ENCODE results near the gene LDLRAD4.
"Not testable (repeated sequence)": the region's sequence is repeated elsewhere in the genome, so short reads cannot be mapped to it uniquely, and the experiment has no call there.

The LDLRAD4 gene

GRCh38 chr18:13313006-13313686 lies 94.6 kb downstream of the LDLRAD4 start:
- DNase-seq: no peak

- no peak for DNase-seq
Measured at GRCh38 chr18:13315000-13315399, 96.4 kb downstream of the LDLRAD4 start.

- DNase-seq: no peak
Measured at GRCh38 chr18:13316063-13316462, 97.5 kb downstream of the LDLRAD4 start.

GRCh38 chr18:13317801-13318200 lies 99.2 kb downstream of the LDLRAD4 start:
- no peak for DNase-seq

GRCh38 chr18:13318731-13319501 lies 100.4 kb downstream of the LDLRAD4 start:
- no peak for DNase-seq

GRCh38 chr18:13319629-13320028 lies 101.1 kb downstream of the LDLRAD4 start:
- no peak for DNase-seq

- DNase-seq: no peak
Measured at GRCh38 chr18:13320096-13320495, 101.5 kb downstream of the LDLRAD4 start.

- no peak for DNase-seq
Measured at GRCh38 chr18:13320891-13321425, 102.4 kb downstream of the LDLRAD4 start.

GRCh38 chr18:13321923-13322322 lies 103.4 kb downstream of the LDLRAD4 start:
- no peak for DNase-seq

DNA sequence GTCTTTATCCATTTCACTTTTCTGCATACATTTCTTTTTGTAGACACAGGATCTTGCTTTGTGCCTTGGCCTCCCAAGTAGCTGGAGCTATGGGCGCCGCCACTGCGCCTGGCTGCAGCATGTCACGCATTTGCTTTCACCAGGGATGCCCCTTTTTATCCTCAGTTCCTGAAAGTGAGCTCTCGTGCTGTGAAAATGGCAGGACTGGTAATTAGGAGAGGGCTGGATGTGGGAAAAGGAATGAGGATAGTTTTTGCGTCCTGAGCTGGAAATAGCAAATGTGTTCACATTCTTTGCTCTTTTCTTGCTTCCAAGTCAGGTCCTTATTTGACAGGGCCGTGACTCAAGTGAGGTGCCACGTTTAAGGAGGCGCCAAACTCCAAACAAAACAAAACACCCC lies 104.6 kb downstream of the LDLRAD4 start:
- DNase-seq: no peak

GRCh38 chr18:13324880-13325279 lies 106.3 kb downstream of the LDLRAD4 start:
- no peak for DNase-seq

GRCh38 chr18:13328213-13328612 lies 109.7 kb downstream of the LDLRAD4 start:
- DNase-seq: no peak

GRCh38 chr18:13330996-13331395 lies 112.4 kb downstream of the LDLRAD4 start:
- no peak for DNase-seq

DNA sequence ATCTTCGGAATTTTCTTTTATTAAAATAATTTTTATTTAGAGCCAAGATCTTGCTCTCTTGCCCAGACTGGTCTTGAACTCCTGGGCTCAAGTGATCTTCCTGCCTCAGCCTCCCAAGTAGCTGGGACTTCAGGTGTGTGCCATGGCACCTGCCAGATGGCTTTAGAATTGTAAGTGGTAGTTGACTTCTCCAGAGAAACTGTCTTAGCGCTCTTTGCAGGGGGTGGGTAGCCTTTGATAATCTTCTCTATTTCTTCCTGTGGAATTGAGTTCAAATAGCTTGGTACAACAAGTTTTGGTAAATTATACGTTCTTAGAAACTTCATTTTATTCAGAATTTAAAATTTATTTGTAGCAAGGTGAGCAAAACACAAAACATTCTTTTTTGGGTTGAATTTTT lies 113.3 kb downstream of the LDLRAD4 start:
- no peak for DNase-seq

DNA sequence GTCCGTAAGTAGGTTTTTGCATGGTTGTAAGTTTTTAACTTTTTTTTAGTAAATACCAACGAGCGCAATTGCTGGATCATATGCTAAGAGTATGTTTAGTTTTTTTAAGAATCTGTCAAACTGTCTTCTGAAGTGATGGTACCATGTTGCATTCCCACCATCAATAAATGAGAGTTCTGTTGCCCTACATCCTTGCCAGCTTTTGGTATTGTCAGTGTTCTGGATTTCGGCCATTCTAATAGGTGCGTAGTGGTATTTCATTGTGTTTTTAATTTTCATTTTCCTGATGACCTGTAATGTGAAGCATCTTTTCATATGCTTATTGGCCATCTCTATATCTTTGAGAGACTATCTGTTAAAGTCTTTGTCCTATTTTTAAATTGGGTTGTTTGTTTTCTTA lies 114.3 kb downstream of the LDLRAD4 start:
- no peak for DNase-seq

GRCh38 chr18:13335903-13336302 lies 117.3 kb downstream of the LDLRAD4 start:
- DNase-seq: no peak

DNA sequence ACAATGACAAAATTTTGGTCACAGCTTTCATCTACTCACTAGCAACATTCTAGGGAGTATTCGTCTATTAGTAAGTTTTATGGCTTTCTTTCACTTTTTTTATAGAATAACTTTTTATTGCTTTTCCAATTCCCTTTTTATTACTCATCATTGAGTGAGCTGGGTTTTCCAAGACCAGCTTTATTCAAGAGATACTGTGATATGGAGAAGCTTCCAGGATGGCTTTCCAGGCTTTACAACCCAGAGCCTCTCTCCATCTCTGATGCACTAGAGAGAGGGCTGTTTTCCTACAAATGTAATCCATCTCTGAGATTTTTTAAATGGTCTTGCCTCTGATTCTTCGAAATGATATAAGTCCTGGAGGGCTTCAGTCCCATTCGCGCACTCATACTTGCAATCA lies 118.3 kb downstream of the LDLRAD4 start:
- no peak for DNase-seq

DNA sequence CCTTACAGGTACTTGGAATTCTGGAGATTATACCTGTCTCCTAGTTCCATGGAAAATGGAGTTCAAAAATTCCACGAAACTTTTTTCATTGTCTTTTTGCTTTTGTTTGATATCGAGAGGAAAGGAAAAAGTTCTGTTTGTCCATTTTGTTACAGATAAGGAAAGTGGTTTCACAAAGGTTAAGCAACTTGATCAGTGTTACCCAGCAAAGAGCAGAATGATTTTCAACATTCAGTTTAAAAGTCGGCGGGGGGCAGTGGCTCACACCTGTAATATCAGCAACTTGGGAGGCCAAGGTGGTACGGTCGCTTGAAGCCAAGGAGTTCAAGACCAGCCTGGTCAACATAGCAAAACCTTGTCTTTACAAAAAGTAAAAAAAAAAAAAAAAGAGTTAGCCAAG lies 118.8 kb downstream of the LDLRAD4 start:
- DNase-seq: no peak

- no peak for DNase-seq
Measured at GRCh38 chr18:13338318-13338717, 119.8 kb downstream of the LDLRAD4 start.

DNA sequence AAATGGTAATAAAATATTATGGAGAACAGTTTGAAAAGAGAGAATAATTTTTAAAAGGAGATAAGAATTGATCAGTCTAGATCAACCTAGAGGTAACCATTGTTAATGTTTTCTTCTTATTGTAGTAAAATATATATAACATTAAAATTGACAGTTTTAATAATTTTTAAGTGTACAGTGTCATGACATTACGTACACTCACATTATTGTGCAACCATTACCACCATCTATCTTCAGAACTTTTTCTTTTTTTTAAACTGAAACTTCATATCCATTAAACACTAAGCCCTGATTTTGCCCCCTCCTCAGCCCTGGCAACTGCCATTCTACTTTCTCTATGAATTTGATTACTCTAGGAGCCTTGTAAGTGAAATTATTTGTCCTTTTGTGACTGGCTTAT lies 121.1 kb downstream of the LDLRAD4 start:
- no peak for DNase-seq

GRCh38 chr18:13346449-13346848 lies 127.9 kb downstream of the LDLRAD4 start:
- not testable (repeated sequence) for DNase-seq

- no peak for DNase-seq
Measured at GRCh38 chr18:13353084-13353823, 134.7 kb downstream of the LDLRAD4 start.

- DNase-seq: no peak
Measured at GRCh38 chr18:13354402-13354801, 135.8 kb downstream of the LDLRAD4 start.

GRCh38 chr18:13356032-13356431 lies 137.5 kb downstream of the LDLRAD4 start:
- no peak for DNase-seq
